Adipose tissue (tissue), 3 donors: ENCODE data around the gene EVI5L. TPM values are rescaled to one million over a fixed set of nuclear protein-coding genes. Genes with fewer than 3 reads are reported as not detected.
"Not testable (repeated sequence)": the region's sequence is repeated elsewhere in the genome, so short reads cannot be mapped to it uniquely, and the experiment has no call there.

Experiments used
- H3K27ac ChIP-seq: one replicate; pipeline ENCODE4 v1.5.1; 2013; ENCODE audit warnings: low read depth, low read length
- WGBS, 3 donors: extraction: QIAGEN DNeasy Blood & Tissue Kit; methylation state at CpG; one replicate each; pipeline ENCODE4 v1.1.7; 2013; 5-methylcytosine and 5-hydroxymethylcytosine counted together
- polyA plus RNA-seq, 3 donors: library from polyadenylated mRNA; stranded (reverse); fragments of 200-250 nt; gene quantifications; one replicate each; pipeline ENCODE4 v1.2.3, GENCODE V29; 2013
- donor health status: healthy with polysubstance abuse.
- donor health status: Bipolar disorder and iron deficiency.
- donor health status: healthy.

EVI5L gene
- polyA plus RNA-seq, 3 donors: 3.9 to 10.2 (median 8.4) TPM

DNA sequence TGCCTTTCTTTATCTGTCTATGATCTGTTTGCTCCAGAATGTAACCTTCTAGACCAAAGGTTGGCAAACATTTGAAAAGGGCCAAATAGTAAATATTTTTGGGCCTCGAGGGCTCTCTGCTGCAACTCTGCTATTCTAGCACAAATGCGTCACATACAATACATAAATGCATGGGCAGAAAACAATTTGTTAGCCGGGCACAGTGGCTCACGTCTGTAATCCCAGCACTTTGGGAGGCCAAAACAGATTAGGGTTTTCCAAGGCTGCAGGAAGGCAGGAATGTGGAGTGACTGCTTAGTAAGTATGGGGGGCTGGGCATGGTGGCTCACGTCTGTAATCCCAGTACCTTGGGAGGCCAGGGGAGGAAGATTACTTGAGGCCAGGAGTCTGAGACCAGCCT is 21.9 kb upstream of the EVI5L start:
- 52 to 75% (median 67%) methylated on average over 5 of the region's 5 CpGs for WGBS, 3 donors
- H3K27ac ChIP-seq: no peak overlapping the region

DNA sequence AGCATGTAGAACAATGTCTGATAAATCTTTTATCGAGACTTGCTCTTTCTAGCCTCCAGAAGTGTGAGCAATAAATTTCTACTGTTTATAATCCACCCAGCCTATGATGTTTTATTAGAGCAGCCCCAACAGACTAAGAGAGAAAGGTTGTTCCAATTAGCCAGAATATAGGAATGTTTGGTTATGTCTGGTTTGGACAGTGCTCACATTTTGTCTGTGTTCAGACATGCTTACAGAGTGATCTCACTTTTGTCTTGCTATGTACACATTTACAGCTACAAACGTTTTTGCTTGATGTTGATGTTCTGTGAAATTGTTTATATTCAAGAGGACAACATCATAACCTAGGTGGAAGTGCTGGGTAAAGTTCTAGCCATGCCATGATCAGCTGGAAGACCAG is 18.0 kb upstream of the EVI5L start:
- H3K27ac ChIP-seq: no peak overlapping the region
- WGBS, 3 donors: 46 to 53% (median 51%) methylated on average over 2 of the region's 2 CpGs

- no peak overlapping the region for H3K27ac ChIP-seq
- WGBS, 3 donors: 30 to 46% (median 40%) methylated on average over 10 of the region's 10 CpGs
These were observed 14.7 kb upstream of the EVI5L start for GRCh38 chr19:7815325-7815724.

GRCh38 chr19:7816040-7816439 is 14.0 kb upstream of the EVI5L start:
- WGBS, 3 donors: 84 to 100% (median 97%) methylated on average over 3 of the region's 3 CpGs
- not testable (repeated sequence) for H3K27ac ChIP-seq

- no peak overlapping the region for H3K27ac ChIP-seq
- 78 to 87% (median 85%) methylated on average over 1 of the region's 1 CpG for WGBS, 3 donors
These were observed 12.2 kb upstream of the EVI5L start for GRCh38 chr19:7817801-7818200.

GRCh38 chr19:7818806-7819205 is 11.2 kb upstream of the EVI5L start:
- WGBS, 3 donors: 31 to 82% (median 79%) methylated on average over 2 of the region's 2 CpGs
- no peak overlapping the region for H3K27ac ChIP-seq

GRCh38 chr19:7819337-7819736 is 10.7 kb upstream of the EVI5L start:
- no peak overlapping the region for H3K27ac ChIP-seq
- 77 to 86% (median 83%) methylated on average over 2 of the region's 2 CpGs for WGBS, 3 donors

GRCh38 chr19:7820588-7820987 is 9.4 kb upstream of the EVI5L start:
- WGBS, 3 donors: 36 to 60% (median 47%) methylated on average over 3 of the region's 3 CpGs
- H3K27ac ChIP-seq: no peak overlapping the region

- no peak overlapping the region for H3K27ac ChIP-seq
- WGBS, 3 donors: 83 to 90% (median 89%) methylated on average over 4 of the region's 4 CpGs
These were observed 7.0 kb upstream of the EVI5L start for GRCh38 chr19:7822910-7823515.

GRCh38 chr19:7823686-7824301 is 6.2 kb upstream of the EVI5L start:
- no peak overlapping the region for H3K27ac ChIP-seq
- 44 to 64% (median 53%) methylated on average over 9 of the region's 9 CpGs for WGBS, 3 donors

DNA sequence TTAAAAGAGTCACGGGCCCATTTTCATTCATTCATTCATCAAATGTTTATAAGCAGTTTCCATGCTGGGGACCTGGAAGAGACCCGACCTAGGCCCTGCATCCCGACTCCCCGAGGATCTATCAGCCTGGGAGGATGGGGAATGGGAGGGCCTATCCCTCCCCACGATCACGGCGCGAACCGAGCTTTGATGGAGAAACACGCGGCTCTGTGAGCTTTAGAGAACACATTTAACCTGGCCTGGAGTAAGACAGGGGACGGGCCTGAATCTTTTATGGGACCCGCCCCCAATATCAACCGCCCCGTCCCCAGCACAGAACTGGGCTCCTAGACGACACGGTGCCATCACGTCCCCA is 875 bp upstream of the EVI5L start:
- H3K27ac ChIP-seq: no peak overlapping the region
- WGBS, 3 donors: 4 to 9% (median 6%) methylated on average over 18 of the region's 18 CpGs

DNA sequence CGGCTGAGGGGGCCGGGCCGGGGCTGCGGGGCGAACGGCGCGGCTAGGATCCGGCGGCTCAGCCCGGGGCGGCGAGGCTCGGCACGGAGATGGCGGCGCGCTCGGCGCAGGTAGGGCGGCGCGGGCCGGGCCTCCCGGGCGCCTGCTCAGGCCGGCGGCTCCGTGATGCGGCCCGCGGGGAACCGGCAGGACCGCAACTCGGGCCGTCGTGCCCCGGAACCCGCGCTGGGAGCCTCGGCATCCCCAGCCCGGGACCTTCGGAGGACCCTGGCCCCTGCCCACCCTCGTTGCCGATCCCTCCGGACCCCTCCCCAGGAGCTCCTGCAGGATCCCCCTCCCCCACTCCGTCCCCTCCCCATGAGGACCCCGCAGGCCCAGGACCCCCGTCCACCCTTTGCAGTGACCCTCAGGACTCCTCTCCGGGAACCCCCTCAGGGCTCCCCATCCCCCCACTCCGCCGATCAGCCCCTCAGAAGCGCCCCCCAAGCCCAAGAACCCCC is 304 bp downstream of the EVI5L start:
- H3K27ac ChIP-seq: no peak overlapping the region
- WGBS, 3 donors: 0 to 2% (median 2%) methylated on average over 10 to 53 of the region's 53 CpGs

DNA sequence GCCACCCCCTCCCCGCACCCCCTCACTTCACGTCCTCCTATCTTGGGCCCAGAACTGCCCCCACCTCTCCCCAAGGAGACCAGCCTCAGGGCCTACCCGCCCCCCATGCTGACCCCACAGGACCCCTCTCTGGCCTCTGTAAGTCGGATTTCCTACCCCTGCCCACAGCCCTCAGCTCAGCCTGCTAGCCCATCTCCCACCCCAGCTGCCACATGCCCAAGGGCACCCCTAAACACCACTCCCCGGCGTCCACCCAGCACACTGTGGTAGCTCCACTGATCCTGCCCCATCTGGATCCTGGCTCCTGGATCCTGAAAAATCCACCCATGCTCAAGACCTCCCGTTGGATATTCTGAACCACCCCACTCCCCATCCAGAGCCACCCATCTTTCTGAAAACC is 805 bp downstream of the EVI5L start:
- H3K27ac ChIP-seq: no peak overlapping the region
- WGBS, 3 donors: 35 to 39% (median 38%) methylated on average over 7 of the region's 7 CpGs

- 53 to 69% (median 60%) methylated on average over 10 of the region's 10 CpGs for WGBS, 3 donors
- no peak overlapping the region for H3K27ac ChIP-seq
These were observed 1.4 kb downstream of the EVI5L start for GRCh38 chr19:7831452-7831851.

DNA sequence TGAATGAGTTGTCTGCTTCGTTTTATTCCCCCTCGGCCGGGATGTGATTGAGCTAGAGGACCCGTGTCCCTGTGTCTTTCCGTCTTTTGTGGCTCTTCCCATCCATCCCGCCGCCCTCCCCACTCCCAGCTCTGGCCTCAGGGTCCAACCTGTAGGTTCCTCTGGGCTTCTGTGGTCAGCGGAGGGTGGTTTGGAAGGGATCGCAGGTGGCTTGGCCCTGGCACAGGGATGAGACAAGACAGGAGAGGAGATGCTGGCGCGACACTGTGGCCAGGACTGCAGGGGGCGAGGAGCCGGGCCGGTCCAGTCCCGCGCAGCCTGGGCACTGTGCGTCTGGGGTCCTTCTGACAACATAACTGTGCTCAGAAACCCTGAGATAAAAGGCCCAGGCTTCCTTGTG is 2.0 kb downstream of the EVI5L start:
- WGBS, 3 donors: 85 to 90% (median 88%) methylated on average over 17 of the region's 17 CpGs
- H3K27ac ChIP-seq: no peak overlapping the region

DNA sequence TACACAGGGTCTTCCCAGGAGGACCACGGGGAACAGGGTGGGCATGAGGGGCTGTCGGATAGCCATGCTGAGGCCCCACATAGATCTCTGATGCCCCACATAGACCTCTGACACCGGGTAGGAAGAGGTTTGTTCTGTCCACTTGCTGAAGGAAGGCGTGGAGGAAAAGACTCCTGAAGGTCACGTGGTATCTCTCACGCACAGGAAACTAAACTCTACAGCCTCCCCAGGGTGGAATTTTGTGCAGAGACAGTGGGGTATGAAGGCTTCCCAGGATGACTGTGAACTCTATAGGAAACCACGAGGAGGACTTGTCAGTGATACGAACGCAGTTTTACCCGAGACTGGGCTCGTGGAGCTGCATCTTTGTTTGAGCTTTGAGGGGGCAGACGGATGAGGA is 2.8 kb downstream of the EVI5L start:
- H3K27ac ChIP-seq: no peak overlapping the region
- WGBS, 3 donors: 58 to 72% (median 63%) methylated on average over 12 of the region's 12 CpGs

GRCh38 chr19:7833225-7834099 is 3.4 kb downstream of the EVI5L start:
- 55 to 69% (median 62%) methylated on average over 23 of the region's 23 CpGs for WGBS, 3 donors
- no peak overlapping the region for H3K27ac ChIP-seq

GRCh38 chr19:7839476-7839875 is 9.5 kb downstream of the EVI5L start:
- WGBS, 3 donors: 95 to 97% (median 95%) methylated on average over 6 of the region's 6 CpGs
- H3K27ac ChIP-seq: no peak overlapping the region

- H3K27ac ChIP-seq: no peak overlapping the region
- WGBS, 3 donors: 78 to 88% (median 86%) methylated on average over 8 of the region's 8 CpGs
These were observed 10.6 kb downstream of the EVI5L start for GRCh38 chr19:7840629-7841028.
